K562 (cell line): ENCODE data around the gene MEOX1. TPM values are rescaled to one million over a fixed set of nuclear protein-coding genes. Genes with fewer than 3 reads are reported as not detected.

Experiments used
- ATAC-seq: fragments of 200-7000 bp; cut with Tn5 transposase; 3 replicates; pipeline ENCODE4 v1.9.1; 2020; ENCODE audit warnings: moderate library complexity
- BruUV-seq: library from RNA; stranded (reverse); fragments of 400-500 nt; replicated peaks from 2 replicates; lab custom pipeline; 2021; lab: Mats Ljungman, UMichigan
- CTCF ChIA-PET: fragments of 300-600 bp; formaldehyde crosslinking; extraction: SDS; loops from one replicate; lab custom pipeline; 2021; ENCODE audit warnings: low intra/inter-chr PET ratio; lab: Yijun Ruan, JAX
- POLR2A ChIA-PET: fragments of 300-600, 350-650 bp; sonication (Branson Sonifier 250); formaldehyde crosslinking; extraction: SDS; loops from one replicate; lab custom pipeline; 2021; ENCODE audit warnings: antibody characterized with exemption, inconsistent platforms; lab: Yijun Ruan, JAX
- DNase-seq, 4 experiments: peaks; one replicate each; pipeline versions ENCODE4 v3.0.0 to v3.0.0-alpha.2; 2011 to 2018; ENCODE audit warnings: low spot score in 3 of 4, mixed read lengths in 3 of 4; ENCODE audit errors: extremely low read depth in 1 of 4
- FAIRE-seq: peaks from 2 replicates; lab custom pipeline; 2011; peaks lifted over from hg19 to GRCh38; lab: Jason Lieb, UNC
- H2AFZ ChIP-seq: 2 replicates; pipeline ENCODE4 v1.6.0; 2011; ENCODE audit warnings: low read depth, low read length, control low read depth, inconsistent platforms
- H3K27ac ChIP-seq: fragments of 200-600 bp; 3 replicates; pipeline ENCODE4 v1.8.0; 2011; ENCODE audit warnings: low read depth, mild to moderate bottlenecking, control low read depth, inconsistent platforms, low read length, moderate library complexity, mixed read lengths; ENCODE audit errors: extremely low read depth
- H3K27me3 ChIP-seq, 2 experiments: fragments of 300-600 bp in 1 of 2; 2 replicates in 1 of 2; 3 replicates in 1 of 2; pipeline versions ENCODE4 v1.6.0 to v1.8.0; 2011; ENCODE audit warnings: inconsistent platforms in 2 of 2, low read length in 2 of 2, mild to moderate bottlenecking in 1 of 2, mixed read lengths in 1 of 2, moderate library complexity in 1 of 2; ENCODE audit not compliant: control insufficient read depth in 2 of 2, insufficient read depth in 2 of 2
- H3K36me3 ChIP-seq: fragments of 300-600 bp; 3 replicates; pipeline ENCODE4 v1.8.0; 2011; ENCODE audit warnings: mild to moderate bottlenecking, low read length, inconsistent platforms; ENCODE audit not compliant: control insufficient read depth, insufficient read depth
- H3K4me1 ChIP-seq, 2 experiments: fragments of 200-600 bp in 1 of 2; replicated peaks in 1 of 2; 2 replicates in 1 of 2; 3 replicates in 1 of 2; pipeline versions ENCODE4 v1.5.1 to v1.8.0; 2011; ENCODE audit warnings: inconsistent platforms in 2 of 2, low read length in 2 of 2, mild to moderate bottlenecking in 1 of 2, mixed read lengths in 1 of 2, moderate library complexity in 1 of 2; ENCODE audit not compliant: control insufficient read depth in 2 of 2, insufficient read depth in 2 of 2
- H3K4me2 ChIP-seq: 2 replicates; pipeline ENCODE4 v1.6.1; 2011; ENCODE audit warnings: low read length, control low read depth, inconsistent platforms, mixed read lengths; ENCODE audit not compliant: insufficient read depth
- H3K4me3 ChIP-seq: fragments of 200-600 bp; sonication (generic), shearing (Covaris generic); 2 replicates; pipeline ENCODE4 v1.5.1; 2016; ENCODE audit warnings: control low read depth, inconsistent platforms
- H3K79me2 ChIP-seq: fragments of 200-600 bp; 3 replicates; pipeline ENCODE4 v1.8.0; 2011; ENCODE audit warnings: low read length, inconsistent platforms; ENCODE audit not compliant: control insufficient read depth, insufficient read depth
- H3K9ac ChIP-seq, 2 experiments: 2 replicates each; pipeline versions ENCODE4 v1.6.0 to v1.6.1; 2011; ENCODE audit warnings: low read depth in 2 of 2, low read length in 2 of 2, control low read depth in 1 of 2, inconsistent platforms in 1 of 2, mild to moderate bottlenecking in 1 of 2, mixed read lengths in 1 of 2; ENCODE audit not compliant: insufficient read depth in 1 of 2
- H3K9me1 ChIP-seq: one replicate; pipeline ENCODE4 v1.6.0; 2011; ENCODE audit warnings: inconsistent platforms, mild to moderate bottlenecking, low read length, moderate library complexity; ENCODE audit not compliant: control insufficient read depth, insufficient read depth
- H3K9me3 ChIP-seq: replicated peaks from 2 replicates; pipeline ENCODE4 v1.5.1; 2011; ENCODE audit warnings: low read depth, low read length, inconsistent platforms; ENCODE audit not compliant: control insufficient read depth, insufficient read depth
- H4K20me1 ChIP-seq: replicated peaks from 2 replicates; pipeline ENCODE4 v1.6.1; 2011; ENCODE audit warnings: low read length, inconsistent platforms, mixed read lengths; ENCODE audit not compliant: control insufficient read depth, insufficient read depth
- ATF2 ChIP-seq: sonication (generic); formaldehyde crosslinking; IDR thresholded peaks from 2 replicates; pipeline ENCODE4 v1.8.1; 2022; ENCODE audit warnings: missing genetic modification reagents
- BCL6 ChIP-seq: fragments of 250-450 bp; sonication (Bioruptor Pico); IDR thresholded peaks from 2 replicates; pipeline ENCODE4 v1.4.0; 2020
- BRF1 ChIP-seq: IDR thresholded peaks from 3 replicates; pipeline ENCODE4 v1.6.1; 2011; ENCODE audit warnings: borderline replicate concordance, mild to moderate bottlenecking; ENCODE audit not compliant: insufficient read length; ENCODE audit errors: extremely low read depth
- ELF1 ChIP-seq: fragments of 200-800 bp; sonication (Bioruptor generic); IDR thresholded peaks from 2 replicates; pipeline ENCODE4 v1.6.1; 2016; ENCODE audit warnings: missing genetic modification characterization, missing compliant biosample characterization
- ELF2 ChIP-seq: fragments of 250-450 bp; sonication (Bioruptor Pico); IDR thresholded peaks from 2 replicates; pipeline ENCODE4 v1.5.0; 2021; ENCODE audit warnings: mild to moderate bottlenecking
- EP300 ChIP-seq: IDR thresholded peaks from 2 replicates; pipeline ENCODE4 v1.6.1; 2012; ENCODE audit warnings: low read length, improper control_type of control experiment
- GATAD2B ChIP-seq: fragments of 450-650 bp; IDR thresholded peaks from 2 replicates; pipeline ENCODE4 v1.6.1; 2017; ENCODE audit warnings: mild to moderate bottlenecking, borderline replicate concordance
- KDM1A ChIP-seq, 2 experiments: fragments of 450-650 bp; IDR thresholded peaks; 2 replicates each; pipeline ENCODE4 v1.6.1; 2016; ENCODE audit warnings: mild to moderate bottlenecking in 2 of 2
- KLF1 ChIP-seq: fragments of 450-650 bp; IDR thresholded peaks from 2 replicates; pipeline ENCODE4 v1.6.1; 2016; ENCODE audit warnings: missing genetic modification characterization, missing compliant biosample characterization
- NFIX ChIP-seq: fragments of 250-450 bp; sonication (Bioruptor Pico); IDR thresholded peaks from 2 replicates; pipeline ENCODE4 v1.4.0; 2020; ENCODE audit warnings: low read depth, mild to moderate bottlenecking, moderate library complexity
- NFXL1 ChIP-seq: fragments of 450-650 bp; formaldehyde crosslinking; IDR thresholded peaks from 2 replicates; pipeline ENCODE4 v1.4.0; 2021; ENCODE audit warnings: mild to moderate bottlenecking
- PHF20 ChIP-seq: fragments of 450-650 bp; IDR thresholded peaks from 2 replicates; pipeline ENCODE4 v1.6.1; 2018; ENCODE audit not compliant: partially characterized antibody
- SNRNP70 ChIP-seq: fragments of 200-400 bp; formaldehyde crosslinking; optimal IDR thresholded peaks from 2 replicates; pipeline ENCODE3; 2017; ENCODE audit warnings: low read depth, low read length
- TBL1XR1 ChIP-seq, 2 experiments: IDR thresholded peaks; 2 replicates each; pipeline ENCODE4 v1.6.1; 2012; ENCODE audit warnings: improper control_type of control experiment in 2 of 2, low read length in 2 of 2, mild to moderate bottlenecking in 1 of 2
- TEAD4 ChIP-seq, 2 experiments: sonication (generic) in 1 of 2; formaldehyde crosslinking in 1 of 2; IDR thresholded peaks; 2 replicates each; pipeline versions ENCODE4 v1.6.1 to v1.8.0; 2012 to 2022; ENCODE audit warnings: borderline replicate concordance in 1 of 2, inconsistent platforms in 1 of 2, low read length in 1 of 2, mild to moderate bottlenecking in 1 of 2, missing genetic modification reagents in 1 of 2
- ZNF512 ChIP-seq: IDR thresholded peaks from 2 replicates; pipeline ENCODE4 v1.6.1; 2016; ENCODE audit warnings: missing genetic modification characterization, missing compliant biosample characterization
- ZNF609 ChIP-seq: sonication (generic); formaldehyde crosslinking; IDR thresholded peaks from 2 replicates; pipeline ENCODE4 v1.8.1; 2023; ENCODE audit warnings: missing genetic modification reagents, mild to moderate bottlenecking, borderline replicate concordance
- WGBS: fragments of 100-300 bp; shearing (Covaris generic); methylation state at CpG from one replicate; pipeline ENCODE4 v1.1.6; 2016; ENCODE audit warnings: low coverage, mixed read lengths; ENCODE audit not compliant: insufficient coverage; ENCODE audit errors: missing lambda C conversion rate; 5-methylcytosine and 5-hydroxymethylcytosine counted together
- in situ Hi-C: fragments of 300-500 bp; cut with MboI; formaldehyde crosslinking; loops from 4 replicates; pipeline ENCODE4 v1.15.0; 2018; ENCODE audit warnings: inconsistent platforms, mixed read lengths
- intact Hi-C: fragments of 100-400 bp; cut with micrococcal nuclease; formaldehyde crosslinking; loops from 2 replicates; pipeline ENCODE4 v1.14.2; 2022
- polyA plus RNA-seq, 8 experiments: library from polyadenylated mRNA; depleted of rRNA in 4 of 8; stranded (reverse) in 5 of 8; unstranded in 3 of 8; fragments of >200 nt; fragmentation: Nextera tagmentation in 2 of 8; fragmentation: Illumina TruSeq in 1 of 8; extraction: Ambion mirVana in 2 of 8; extraction: Trizol in 1 of 8; gene quantifications; 2 replicates each; pipeline versions ENCODE4 v1.2.1 to v1.2.3, GENCODE V29; 2011 to 2014; ENCODE audit warnings: inconsistent platforms in 1 of 8, missing spikeins in 1 of 8
- total RNA-seq, 7 experiments: library from RNA; depleted of rRNA in 6 of 7; stranded (reverse); fragments of >200 nt in 6 of 7; fragmentation: Illumina TruSeq in 2 of 7; extraction: Trizol in 2 of 7; gene quantifications; 2 replicates each; pipeline versions ENCODE4 v1.2.1 to v1.2.3, GENCODE V29; 2011 to 2021; ENCODE audit warnings: low replicate concordance in 1 of 7

MEOX1 gene
- total and polyA plus RNA-seq, 9 of the 15 experiments (the other 6 are each of a cell fraction or from before 2014, with no cell fraction given) = not detected

DNA sequence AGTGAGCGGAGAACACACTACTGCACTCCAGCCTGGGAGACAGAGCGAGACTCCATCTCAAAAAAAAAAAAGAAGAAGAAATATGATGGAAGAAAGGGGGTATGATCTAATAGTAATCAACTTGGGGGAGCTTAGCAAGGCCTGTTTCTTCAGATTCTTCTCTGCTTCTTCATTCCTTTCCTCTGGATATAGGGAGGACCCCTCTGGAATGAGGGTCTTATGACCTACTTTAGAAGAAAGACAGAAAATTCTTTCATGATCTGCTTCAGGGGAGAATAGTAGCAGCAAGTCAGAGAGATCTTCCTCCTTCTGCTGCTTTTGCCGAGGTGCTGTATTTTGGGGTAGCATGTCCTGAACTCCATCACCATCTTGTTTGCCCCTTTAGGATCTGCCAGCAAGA lies 70.7 kb downstream of the MEOX1 start:
- no peaks in the 10 kb centered on the region for H3K36me3 ChIP-seq
- no peak overlapping the region for H3K9ac ChIP-seq
- H3K4me3 ChIP-seq = no peak overlapping the region
- no peak overlapping the region for H3K27ac ChIP-seq
- intact Hi-C loops = no loop called here
- BruUV-seq = no TSS peak
- no peak overlapping the region for H3K4me2 ChIP-seq
- H2AFZ ChIP-seq = no peak overlapping the region
- POLR2A ChIA-PET = interaction anchor here (0.6 to 1.5 kb wide), 3 partner anchors 18 to 75 kb away, joined by 3 read pairs; no protein-coding TSS in a partner anchor
- H3K79me2 ChIP-seq = no peaks in the 10 kb centered on the region
- no peaks in the 10 kb centered on the region for H4K20me1 ChIP-seq
- CTCF ChIA-PET = no interaction called here
- ATAC-seq (no peak), FAIRE-seq (no peak), DNase-seq (no peak)
- no peaks in the 10 kb centered on the region for H3K9me3 ChIP-seq
- H3K27me3 ChIP-seq = peaks cover 16 to 50% of the 10 kb centered on the region in 2 experiments; a peak in 4 of 5 replicates
- WGBS = 13% methylated on average over 3 of the region's 3 CpGs
- no peaks in the 10 kb centered on the region; a peak in 1 of 5 replicates for H3K4me1 ChIP-seq
- in situ Hi-C loops = no loop called here
- no peaks in the 10 kb centered on the region for H3K9me1 ChIP-seq
- no peak for TF ChIP-seq ATF2 (CRISPR knock-in tag)
- no peak for TF ChIP-seq BCL6
- no peak for TF ChIP-seq KDM1A (IDR thresholded peaks at IDR 0.05)
- TF ChIP-seq TBL1XR1 (IDR thresholded peaks at IDR 0.05; ENCODE audit: low read length in 2 of 2) = no peak
- TF ChIP-seq TEAD4 (IDR thresholded peaks at IDR 0.05; ENCODE audit: low read length) = no peak
- TF ChIP-seq TEAD4 (CRISPR knock-in tag; IDR thresholded peaks at IDR 0.05; ENCODE audit: borderline replicate concordance) = no peak
- no peak for TF ChIP-seq ZNF512
- TF ChIP-seq ELF1 = no peak
- TF ChIP-seq BRF1 = no peak
- no peak for TF ChIP-seq NFXL1
- TF ChIP-seq ZNF609 (CRISPR knock-in tag) = no peak
- no peak for TF ChIP-seq KLF1
- TF ChIP-seq EP300 = no peak
- TF ChIP-seq PHF20 = no peak
- no peak for TF ChIP-seq GATAD2B
- TF ChIP-seq SNRNP70 = no peak
- no peak for TF ChIP-seq ELF2 (CRISPR knock-in tag)
- no peak for TF ChIP-seq NFIX (CRISPR knock-in tag)
